Measurements from ENCODE around the gene NARS2.

DNA sequence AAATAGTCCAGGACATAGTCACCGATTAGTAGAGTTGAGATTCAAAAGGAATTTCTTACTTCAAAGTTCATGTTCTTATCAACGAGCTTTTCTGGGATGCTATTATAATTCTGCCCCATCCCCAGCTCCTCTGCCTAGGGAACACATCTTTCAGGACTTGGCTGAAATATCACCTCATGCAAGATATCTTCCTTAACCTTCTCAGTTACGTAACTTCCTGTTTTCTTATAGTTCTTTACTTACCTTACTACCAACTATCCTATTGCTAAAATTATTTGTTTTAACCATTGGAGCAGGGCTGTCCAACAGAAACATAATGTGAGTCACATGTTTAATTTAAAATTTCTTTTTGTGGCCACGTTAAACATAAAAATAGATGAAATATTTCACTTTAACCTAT is 2.3 kb downstream of the NARS2 start:
- TF ChIP-seq CTCF (IDR thresholded peaks at IDR 0.05; ENCODE audit: low read length): no peak
- no peak for TF ChIP-seq EZH2 (IDR thresholded peaks at IDR 0.05; ENCODE audit: borderline replicate concordance, low read length)
